SHP77 (cell line): ENCODE data around the gene BDKRB2.
A peak's percentile ranks its signal among the peaks of the same experiment; 100 is the strongest.
"Not testable (repeated sequence)": the region's sequence is repeated elsewhere in the genome, so short reads cannot be mapped to it uniquely, and the experiment has no call there.

Experiments
- DNase-seq, 2 experiments: peaks; one replicate each; lab custom pipeline; 2025; lab: John Stamatoyannopoulos, UW

The BDKRB2 gene

GRCh38 chr14:96225213-96225612 is 20.6 kb downstream of the BDKRB2 start:
- DNase-seq: no peak

DNA sequence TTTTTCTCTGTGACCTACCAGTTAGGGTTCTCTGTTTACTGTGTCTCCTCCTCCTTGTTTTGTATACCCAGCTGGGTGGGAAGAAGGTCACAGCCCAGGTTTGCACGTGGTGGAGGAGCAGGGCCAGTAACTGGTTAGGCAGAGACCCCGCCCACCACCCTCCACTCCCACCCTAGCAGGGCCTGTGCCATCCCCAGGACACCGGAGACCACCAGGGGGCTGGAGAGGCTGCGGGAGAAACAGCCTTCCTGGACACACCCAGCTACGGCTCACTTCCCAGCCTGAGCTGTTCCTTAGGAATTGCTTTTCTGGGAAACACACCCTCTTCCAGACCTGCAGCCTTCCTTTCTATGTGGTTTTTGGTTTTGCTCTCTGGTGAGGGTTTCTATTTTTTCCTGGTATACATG is 21.1 kb downstream of the BDKRB2 start:
- DNase-seq: no peak

- DNase-seq: no peak
Measured at GRCh38 chr14:96227428-96227827, 22.8 kb downstream of the BDKRB2 start.

- DNase-seq: no peak
Measured at GRCh38 chr14:96229315-96229714, 24.7 kb downstream of the BDKRB2 start.

- DNase-seq: no peak
Measured at GRCh38 chr14:96231056-96231455, 26.4 kb downstream of the BDKRB2 start.

DNA sequence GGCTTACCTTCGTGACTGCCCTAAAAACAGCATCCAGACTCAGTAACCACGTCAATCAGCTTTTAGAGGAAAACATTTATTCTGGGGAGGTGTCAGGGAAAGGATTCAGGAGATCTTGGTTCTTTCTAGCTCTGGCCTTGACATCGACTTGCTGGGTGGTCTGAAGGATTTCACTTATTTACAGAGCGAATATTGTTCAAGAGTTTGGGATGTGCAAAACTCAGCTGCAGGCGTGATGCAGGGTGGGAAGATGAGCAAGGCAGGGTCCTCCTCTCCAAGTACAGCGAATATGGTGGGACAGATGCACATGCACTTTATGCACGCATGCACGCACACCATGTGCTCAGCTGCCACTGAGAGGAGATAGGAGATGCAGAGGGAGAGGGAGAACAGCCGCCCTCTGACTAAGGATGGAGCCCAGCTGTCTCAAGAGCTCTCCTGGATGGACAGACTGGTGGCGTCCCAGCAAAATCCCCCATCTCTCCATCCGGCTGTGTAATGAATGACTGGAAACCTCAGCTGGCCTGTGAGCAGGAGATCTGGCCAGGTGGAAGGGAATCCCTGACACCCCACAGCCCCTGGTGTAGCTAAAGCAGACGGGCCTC is 27.0 kb downstream of the BDKRB2 start:
- no peak for DNase-seq

GRCh38 chr14:96232506-96232905 is 27.9 kb downstream of the BDKRB2 start:
- no peak for DNase-seq

- DNase-seq: no peak
Measured at GRCh38 chr14:96233661-96234060, 29.0 kb downstream of the BDKRB2 start.

DNA sequence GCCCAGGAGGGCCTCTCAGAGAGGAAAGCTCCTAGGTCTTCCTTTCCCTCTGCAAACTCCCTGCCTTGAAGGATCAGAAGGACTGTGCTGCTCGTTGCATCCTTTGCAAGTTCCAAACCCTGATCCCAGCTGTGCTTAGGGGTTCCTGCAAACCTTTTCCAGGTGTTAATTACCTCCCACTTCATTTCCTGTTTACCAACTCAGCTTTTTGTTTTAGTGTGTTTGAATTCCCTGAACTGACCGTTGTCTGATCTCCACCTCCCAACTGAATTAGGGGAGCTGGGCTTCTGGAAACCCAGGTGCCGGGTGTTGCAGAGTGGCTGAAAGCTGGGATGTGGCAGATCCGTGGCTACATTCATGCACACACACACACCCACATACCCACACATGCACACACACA is 30.8 kb downstream of the BDKRB2 start:
- DNase-seq: no peak

GRCh38 chr14:96237641-96238040 is 33.0 kb downstream of the BDKRB2 start:
- no peak for DNase-seq

GRCh38 chr14:96238676-96239265 is 34.1 kb downstream of the BDKRB2 start:
- DNase-seq: no peak

- DNase-seq: no peak
Measured at GRCh38 chr14:96239711-96240141, 35.1 kb downstream of the BDKRB2 start.

DNA sequence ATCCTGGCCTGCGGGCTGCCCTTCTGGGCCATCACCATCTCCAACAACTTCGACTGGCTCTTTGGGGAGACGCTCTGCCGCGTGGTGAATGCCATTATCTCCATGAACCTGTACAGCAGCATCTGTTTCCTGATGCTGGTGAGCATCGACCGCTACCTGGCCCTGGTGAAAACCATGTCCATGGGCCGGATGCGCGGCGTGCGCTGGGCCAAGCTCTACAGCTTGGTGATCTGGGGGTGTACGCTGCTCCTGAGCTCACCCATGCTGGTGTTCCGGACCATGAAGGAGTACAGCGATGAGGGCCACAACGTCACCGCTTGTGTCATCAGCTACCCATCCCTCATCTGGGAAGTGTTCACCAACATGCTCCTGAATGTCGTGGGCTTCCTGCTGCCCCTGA is 36.0 kb downstream of the BDKRB2 start:
- no peak for DNase-seq

- DNase-seq: no peak
Measured at GRCh38 chr14:96242126-96242525, 37.5 kb downstream of the BDKRB2 start.

DNA sequence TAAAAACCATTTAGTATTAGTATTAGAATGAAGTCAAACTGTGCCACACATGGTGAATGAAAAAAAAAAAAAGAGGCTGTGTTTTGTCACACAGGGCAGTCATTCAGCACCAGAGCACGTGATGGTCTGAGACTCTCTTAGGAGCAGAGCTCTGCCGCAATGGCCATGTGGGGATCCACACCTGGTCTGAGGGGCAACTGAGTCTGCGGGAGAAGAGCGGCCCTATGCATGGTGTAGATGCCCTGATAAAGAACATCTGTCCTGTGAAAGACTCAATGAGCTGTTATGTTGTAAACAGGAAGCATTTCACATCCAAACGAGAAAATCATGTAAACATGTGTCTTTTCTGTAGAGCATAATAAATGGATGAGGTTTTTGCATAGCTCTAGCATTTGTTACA is 39.1 kb downstream of the BDKRB2 start:
- DNase-seq: no peak

- DNase-seq: not testable (repeated sequence)
Measured at GRCh38 chr14:96245074-96245473, 40.4 kb downstream of the BDKRB2 start.

GRCh38 chr14:96245710-96246538 is 41.3 kb downstream of the BDKRB2 start:
- DNase-seq: no peak

DNA sequence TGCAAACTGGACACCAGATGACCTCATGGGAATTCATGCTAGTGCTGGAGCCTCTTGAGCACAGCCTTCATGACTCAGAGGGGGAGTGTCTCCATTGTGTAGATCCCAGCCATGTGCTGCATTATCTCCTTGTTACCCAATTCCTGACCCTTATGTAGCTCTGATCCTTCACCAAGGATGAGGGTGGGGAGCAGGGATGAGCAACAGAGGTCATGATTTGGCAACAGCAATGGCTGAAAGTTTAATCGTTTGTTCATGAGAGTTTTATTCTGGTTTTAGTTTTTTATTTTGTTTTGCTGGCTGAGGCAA is 41.9 kb downstream of the BDKRB2 start:
- DNase-seq: no peak

- DNase-seq: no peak
Measured at GRCh38 chr14:96247031-96247430, 42.4 kb downstream of the BDKRB2 start.

GRCh38 chr14:96249029-96249428 is 44.4 kb downstream of the BDKRB2 start:
- DNase-seq: no peak

GRCh38 chr14:96250485-96250884 is 45.8 kb downstream of the BDKRB2 start:
- DNase-seq: no peak

DNA sequence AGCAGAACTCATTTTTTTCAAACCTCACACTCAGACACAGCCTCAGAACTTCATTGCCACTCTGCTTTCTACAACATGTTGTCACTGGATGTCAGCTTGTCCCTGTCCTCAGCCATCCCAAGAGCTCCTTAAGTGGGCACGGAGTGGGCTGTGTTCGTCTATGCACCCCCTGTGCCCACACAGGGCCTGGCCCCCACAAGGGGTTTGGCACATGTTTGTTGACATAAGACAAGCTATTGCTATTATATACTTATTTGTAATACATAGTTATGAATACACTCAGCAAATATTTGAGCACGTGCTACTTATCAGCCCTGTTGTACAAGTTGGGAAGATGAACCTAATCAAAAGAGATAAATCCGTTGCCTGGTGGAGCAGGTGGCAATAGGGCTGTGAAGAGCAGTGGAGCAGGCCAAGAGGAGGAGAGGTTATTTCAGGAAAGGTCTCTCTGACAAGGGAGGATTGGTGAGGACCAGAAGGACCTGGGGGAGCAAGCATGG is 47.1 kb downstream of the BDKRB2 start:
- DNase-seq: no peak

DNA sequence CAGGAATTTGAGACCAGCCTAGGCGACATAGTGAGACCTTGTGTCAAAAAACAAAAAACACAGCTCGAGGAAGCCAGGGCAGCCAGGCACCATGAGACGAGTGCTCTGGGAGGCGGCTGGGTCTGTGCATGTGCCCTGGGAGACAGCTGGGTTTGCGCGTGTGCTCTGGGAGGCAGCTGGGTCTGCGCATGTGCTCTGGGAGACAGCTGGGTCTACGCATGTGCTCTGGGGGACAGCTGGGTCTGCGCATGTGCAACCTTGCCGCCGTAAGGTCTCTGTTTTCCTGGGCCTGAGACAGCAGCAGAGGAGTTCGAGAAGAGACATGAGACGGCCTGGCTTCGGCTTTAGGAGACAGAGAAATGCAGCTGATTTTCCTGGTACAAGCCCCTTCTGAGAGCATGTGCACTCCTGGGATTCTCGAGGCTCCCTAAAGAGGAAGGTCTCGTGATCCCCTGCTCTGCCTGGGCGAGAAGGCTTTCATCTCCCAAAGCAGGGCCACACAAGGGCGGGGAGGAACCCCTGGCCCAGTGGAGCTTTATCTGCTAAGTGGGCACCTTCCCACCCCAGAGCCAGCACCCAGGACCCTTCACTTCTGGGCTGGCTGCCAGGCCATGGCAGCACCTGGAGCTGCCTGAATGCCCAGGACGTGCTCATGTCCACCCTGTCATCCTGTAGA is 47.8 kb downstream of the BDKRB2 start:
- DNase-seq: peak; percentile 91 to 94
